ENCODE results near the gene CLIP2.
"Not testable (repeated sequence)": the region's sequence is repeated elsewhere in the genome, so short reads cannot be mapped to it uniquely, and the experiment has no call there.

The CLIP2 gene

GRCh38 chr7:74418538-74418937 lies 129.3 kb downstream of the CLIP2 start:
- TF ChIP-seq CTCF (IDR thresholded peaks at IDR 0.05; ENCODE audit: poor library complexity, severe bottlenecking), result no peak
- H3K4me1 ChIP-seq (ENCODE audit: insufficient read depth, poor library complexity, severe bottlenecking), result no peaks in the 10 kb centered on the region
- H3K4me3 ChIP-seq (ENCODE audit: severe bottlenecking), result no peak overlapping the region
- ATAC-seq (ENCODE audit: low read depth), result no peak
- H3K27me3 ChIP-seq (ENCODE audit: insufficient read depth, poor library complexity, severe bottlenecking), result no peaks in the 10 kb centered on the region
- no peak for DNase-seq (ENCODE audit: low spot score)
- H3K36me3 ChIP-seq (ENCODE audit: low read depth), result no peaks in the 10 kb centered on the region
- H3K9me3 ChIP-seq (ENCODE audit: severe bottlenecking), result no peaks in the 10 kb centered on the region
- H3K27ac ChIP-seq (ENCODE audit: poor library complexity, severe bottlenecking), result no peak overlapping the region

GRCh38 chr7:74419232-74419631 lies 130.0 kb downstream of the CLIP2 start:
- not testable (repeated sequence) for DNase-seq (ENCODE audit: low spot score); H3K4me3 ChIP-seq (ENCODE audit: severe bottlenecking); H3K9me3 ChIP-seq (ENCODE audit: severe bottlenecking); H3K4me1 ChIP-seq (ENCODE audit: insufficient read depth, poor library complexity, severe bottlenecking); ATAC-seq (ENCODE audit: low read depth); H3K36me3 ChIP-seq (ENCODE audit: low read depth); H3K27ac ChIP-seq (ENCODE audit: poor library complexity, severe bottlenecking); H3K27me3 ChIP-seq (ENCODE audit: insufficient read depth, poor library complexity, severe bottlenecking)

DNA sequence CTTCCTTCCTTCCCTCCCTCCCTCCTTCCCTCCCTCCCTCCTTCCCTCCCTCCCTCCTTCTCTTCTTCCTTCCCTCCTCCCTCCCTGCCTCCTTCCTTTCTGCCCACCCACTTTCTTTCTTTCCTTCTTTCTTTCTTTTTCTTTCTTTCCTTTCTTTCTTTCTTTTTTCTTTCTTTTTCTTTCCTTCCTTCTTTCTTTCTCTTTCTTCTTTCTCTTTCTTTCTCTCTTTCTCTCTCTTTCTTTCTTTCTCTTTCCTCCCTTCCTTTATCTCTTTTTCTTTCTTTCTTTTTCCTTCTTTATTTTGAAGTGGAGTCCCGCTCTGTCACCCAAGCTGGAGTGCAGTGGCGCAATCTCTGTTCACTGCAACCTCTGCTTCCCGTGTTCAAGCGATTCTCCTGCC lies 130.8 kb downstream of the CLIP2 start:
- no peak for TF ChIP-seq CTCF (IDR thresholded peaks at IDR 0.05; ENCODE audit: poor library complexity, severe bottlenecking)
- Histone ChIP-seq H3K36me3 (ENCODE audit: low read depth) (no peaks in the 10 kb centered on the region), H3K27ac (ENCODE audit: poor library complexity, severe bottlenecking) (no peak overlapping the region), H3K27me3 (ENCODE audit: insufficient read depth, poor library complexity, severe bottlenecking) (no peaks in the 10 kb centered on the region), H3K9me3 (ENCODE audit: severe bottlenecking) (no peaks in the 10 kb centered on the region), H3K4me1 (ENCODE audit: insufficient read depth, poor library complexity, severe bottlenecking) (no peaks in the 10 kb centered on the region), H3K4me3 (ENCODE audit: severe bottlenecking) (no peak overlapping the region)
- DNase-seq (ENCODE audit: low spot score), result no peak
- ATAC-seq (ENCODE audit: low read depth), result no peak

- Histone ChIP-seq H3K36me3 (ENCODE audit: low read depth) (no peaks in the 10 kb centered on the region), H3K27ac (ENCODE audit: poor library complexity, severe bottlenecking) (no peak overlapping the region), H3K4me1 (ENCODE audit: insufficient read depth, poor library complexity, severe bottlenecking) (no peaks in the 10 kb centered on the region), H3K9me3 (ENCODE audit: severe bottlenecking) (no peaks in the 10 kb centered on the region), H3K4me3 (ENCODE audit: severe bottlenecking) (no peak overlapping the region), H3K27me3 (ENCODE audit: insufficient read depth, poor library complexity, severe bottlenecking) (no peaks in the 10 kb centered on the region)
- DNase-seq (ENCODE audit: low spot score), result no peak
- no peak for TF ChIP-seq CTCF (IDR thresholded peaks at IDR 0.05; ENCODE audit: poor library complexity, severe bottlenecking)
- ATAC-seq (ENCODE audit: low read depth), result no peak
Observed at GRCh38 chr7:74424291-74424880, 135.2 kb downstream of the CLIP2 start.

GRCh38 chr7:74428023-74428422 lies 138.8 kb downstream of the CLIP2 start:
- no peaks in the 10 kb centered on the region for H3K4me1 ChIP-seq (ENCODE audit: insufficient read depth, poor library complexity, severe bottlenecking)
- DNase-seq (ENCODE audit: low spot score) (no peak), ATAC-seq (ENCODE audit: low read depth) (no peak)
- H3K9me3 ChIP-seq (ENCODE audit: severe bottlenecking), result no peaks in the 10 kb centered on the region
- H3K36me3 ChIP-seq (ENCODE audit: low read depth), result no peaks in the 10 kb centered on the region
- no peak for TF ChIP-seq CTCF (IDR thresholded peaks at IDR 0.05; ENCODE audit: poor library complexity, severe bottlenecking)
- no peak overlapping the region for H3K27ac ChIP-seq (ENCODE audit: poor library complexity, severe bottlenecking)
- no peak overlapping the region for H3K4me3 ChIP-seq (ENCODE audit: severe bottlenecking)
- H3K27me3 ChIP-seq (ENCODE audit: insufficient read depth, poor library complexity, severe bottlenecking), result no peaks in the 10 kb centered on the region

Measured in RWPE2 (cell line).